Testis (tissue), 2 donors: ENCODE results near the gene TTLL5.

Experiments
- CTCF ChIP-seq, 3 experiments: fragments of 450-650 bp in 2 of 3; fragments of 200-600 bp in 1 of 3; sonication (generic) in 1 of 3; IDR thresholded peaks; one replicate each; pipeline ENCODE4 v1.5.1; 2016 to 2019; ENCODE audit warnings: antibody characterized with exemption in 3 of 3, mild to moderate bottlenecking in 2 of 3, moderate library complexity in 1 of 3
- POLR2A ChIP-seq: fragments of 450-650 bp; IDR thresholded peaks from one replicate; pipeline ENCODE4 v1.6.1; 2017; ENCODE audit warnings: antibody characterized with exemption, mild to moderate bottlenecking, moderate library complexity

DNA sequence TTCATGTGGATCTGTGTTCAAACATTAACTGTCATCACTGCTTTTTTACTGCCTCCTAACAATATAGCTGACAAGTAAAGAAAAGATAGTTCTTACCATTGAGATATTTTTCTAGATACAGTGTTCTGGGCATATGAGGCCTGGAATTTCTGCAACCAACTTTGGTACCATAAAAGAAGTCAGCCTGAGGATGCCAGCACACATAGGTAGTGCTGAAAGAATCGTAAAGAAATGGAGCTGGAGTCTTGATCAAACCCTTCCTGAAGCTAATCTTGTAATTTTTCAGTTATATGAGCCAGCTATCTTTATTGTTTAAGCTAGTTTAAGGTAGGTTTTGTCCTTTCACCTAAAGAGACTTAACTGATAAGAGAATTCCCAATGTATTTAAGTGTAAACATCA lies 11.7 kb upstream of the TTLL5 start:
- TF ChIP-seq CTCF (IDR thresholded peaks at IDR 0.05) (no peak), POLR2A (no peak)
